Gastroesophageal sphincter (tissue), 4 donors: ENCODE results near the gene TBC1D1. TPM values are rescaled to one million over a fixed set of nuclear protein-coding genes. Genes with fewer than 3 reads are reported as not detected.

ENCODE experiments used
- ATAC-seq: fragments of 150-250 bp; one replicate; pipeline ENCODE4 v1.9.1; 2016; ENCODE audit warnings: mild to moderate bottlenecking, moderate library complexity
- H3K27ac ChIP-seq, 4 donors: fragments of 200-600 bp; sonication (generic) in 3 of 4; 1 replicate in 3 of 4; 2 replicates in 1 of 4; pipeline ENCODE4 v1.5.1; 2016 to 2019
- H3K27me3 ChIP-seq: fragments of 200-600 bp; sonication (generic); one replicate; pipeline ENCODE4 v1.5.1; 2019
- H3K36me3 ChIP-seq, 2 donors: fragments of 200-600 bp; sonication (generic); one replicate each; pipeline ENCODE4 v1.5.1; 2019; ENCODE audit warnings: control low read depth in 1 of 2
- H3K4me1 ChIP-seq, 3 donors: fragments of 200-600 bp; sonication (generic); 1 replicate in 2 of 3; 2 replicates in 1 of 3; pipeline ENCODE4 v1.5.1; 2016 to 2019; ENCODE audit warnings: control low read depth in 2 of 3
- H3K4me3 ChIP-seq, 2 donors: fragments of 200-600 bp; sonication (generic); one replicate each; pipeline ENCODE4 v1.5.1; 2019; ENCODE audit warnings: mild to moderate bottlenecking in 1 of 2, moderate library complexity in 1 of 2
- H3K9me3 ChIP-seq, 3 donors: fragments of 200-600 bp; sonication (generic); one replicate each; pipeline ENCODE4 v1.5.1; 2017 to 2019; ENCODE audit warnings: control low read depth in 2 of 3
- CTCF ChIP-seq, 4 experiments: fragments of 200-600 bp in 2 of 4; fragments of 450-650 bp in 2 of 4; sonication (generic) in 1 of 4; IDR thresholded peaks; one replicate each; pipeline ENCODE4 v1.5.1; 2017 to 2019; ENCODE audit warnings: antibody characterized with exemption in 4 of 4, mild to moderate bottlenecking in 2 of 4, moderate library complexity in 2 of 4
- EP300 ChIP-seq: sonication (generic); formaldehyde crosslinking; IDR thresholded peaks from one replicate; pipeline ENCODE4 v1.6.1; 2017; ENCODE audit warnings: antibody characterized with exemption, mild to moderate bottlenecking
- POLR2A ChIP-seq, 2 donors: fragments of 450-650 bp; IDR thresholded peaks; one replicate each; pipeline ENCODE4 v1.6.1; 2017; ENCODE audit warnings: antibody characterized with exemption in 2 of 2, mild to moderate bottlenecking in 2 of 2, moderate library complexity in 1 of 2
- POLR2AphosphoS5 ChIP-seq: sonication (generic); formaldehyde crosslinking; IDR thresholded peaks from one replicate; pipeline ENCODE4 v1.6.1; 2017; ENCODE audit warnings: antibody characterized with exemption
- WGBS, 2 donors: methylation state at CpG; one replicate each; pipeline ENCODE4 v1.1.5; 2018; ENCODE audit warnings: low coverage in 1 of 2; 5-methylcytosine and 5-hydroxymethylcytosine counted together
- total RNA-seq, 4 donors: library from RNA; depleted of rRNA; stranded (reverse); fragments of >200 nt; gene quantifications; one replicate each; pipeline ENCODE4 v1.1.0, GENCODE V29; 2016

The TBC1D1 gene
- total RNA-seq, 4 donors from 2014 or later: 190 to 279 (median 241) TPM

DNA sequence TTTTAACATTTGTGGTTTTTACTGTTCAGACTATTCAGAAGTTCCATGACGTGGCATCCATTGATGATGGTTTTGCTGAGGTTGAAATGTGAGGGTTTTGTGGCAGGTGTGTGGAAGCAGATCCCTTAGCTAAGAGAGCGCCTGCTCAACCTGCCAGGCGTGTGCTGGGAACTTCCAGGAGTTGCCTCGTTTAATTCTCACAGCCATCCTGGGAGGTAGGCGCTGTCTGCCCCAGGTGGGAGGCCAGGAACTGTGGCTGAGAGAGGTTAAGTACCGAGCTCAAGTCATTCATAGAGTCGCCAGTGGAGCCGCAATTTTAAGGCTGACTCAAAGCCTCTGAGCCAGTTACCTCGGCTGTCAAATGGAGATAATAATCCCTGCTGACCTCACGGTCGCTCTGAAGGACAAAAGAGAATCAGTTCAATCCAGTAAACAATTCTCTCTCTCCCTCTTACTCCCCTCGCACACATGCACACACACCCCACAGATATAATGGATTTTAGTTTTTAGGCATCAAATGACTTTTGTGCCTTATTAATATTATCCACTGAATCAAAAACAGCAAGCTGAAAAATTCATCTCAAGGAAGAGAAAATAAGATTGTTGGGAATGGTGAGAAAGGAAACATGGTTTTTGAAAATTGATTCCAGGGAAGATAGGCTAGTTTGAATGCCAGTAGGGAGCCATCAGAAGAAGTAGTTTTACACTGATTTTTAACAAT, 240.6 kb downstream of the TBC1D1 start:
- H3K27me3 ChIP-seq: no peaks in the 10 kb centered on the region
- no peaks in the 10 kb centered on the region for H3K9me3 ChIP-seq
- peaks cover 0 to 45% of the 10 kb centered on the region in 2 donors for H3K36me3 ChIP-seq
- WGBS, 2 donors: 41 to 44% methylated on average over 4 to 9 of the region's 12 CpGs
- TF ChIP-seq CTCF (IDR thresholded peaks at IDR 0.05): no peak
- TF ChIP-seq EP300: no peak
- TF ChIP-seq POLR2A (IDR thresholded peaks at IDR 0.05): no peak
- no peak for TF ChIP-seq POLR2AphosphoS5
- peaks cover 2 to 55% (median 14%) of the 10 kb centered on the region in 3 donors for H3K4me1 ChIP-seq
- no peak for ATAC-seq
- H3K4me3 ChIP-seq: no peak overlapping the region
- H3K27ac ChIP-seq: peak overlapping the region; percentile 74 to 79 (median 76)

DNA sequence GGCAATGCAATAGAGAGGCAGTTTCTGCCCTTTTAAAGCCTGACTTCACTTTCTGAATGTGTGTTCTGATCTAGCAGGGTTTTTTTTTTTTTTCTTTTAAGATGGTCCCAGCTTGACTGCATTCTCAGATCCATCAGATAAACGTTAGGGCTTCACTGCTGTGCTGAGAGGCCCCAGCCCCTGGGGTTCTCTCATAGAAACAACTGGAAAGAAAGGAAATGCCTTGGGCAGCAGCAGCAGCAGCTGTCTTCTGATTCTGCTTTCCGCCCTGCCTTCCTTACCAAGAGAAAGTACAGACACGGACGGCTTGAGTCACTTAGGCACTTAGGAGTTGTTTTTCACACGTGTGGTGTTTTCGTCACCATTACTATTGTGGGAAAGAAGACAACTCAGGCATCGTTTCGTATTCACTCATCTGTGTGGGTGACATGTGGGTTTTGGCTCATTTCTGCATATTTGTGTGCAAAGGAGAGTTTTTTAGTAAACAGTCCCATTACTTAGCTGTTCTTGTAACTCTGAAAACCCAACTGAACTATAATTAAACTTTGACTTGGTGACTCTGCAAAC, 241.3 kb downstream of the TBC1D1 start:
- Histone ChIP-seq H3K9me3 (no peaks in the 10 kb centered on the region), H3K4me1 (peaks cover 2 to 55% (median 14%) of the 10 kb centered on the region in 3 donors), H3K27me3 (no peaks in the 10 kb centered on the region), H3K4me3 (no peak overlapping the region), H3K36me3 (peaks cover 0 to 45% of the 10 kb centered on the region in 2 donors), H3K27ac (peak overlapping the region; percentile 74 to 79 (median 76))
- peak; percentile 92 for ATAC-seq
- TF ChIP-seq POLR2AphosphoS5 (peak; percentile 96), EP300 (no peak), POLR2A (IDR thresholded peaks at IDR 0.05) (no peak)
- WGBS, 2 donors: 1 to 4% methylated on average over 7 to 8 of the region's 8 CpGs

DNA sequence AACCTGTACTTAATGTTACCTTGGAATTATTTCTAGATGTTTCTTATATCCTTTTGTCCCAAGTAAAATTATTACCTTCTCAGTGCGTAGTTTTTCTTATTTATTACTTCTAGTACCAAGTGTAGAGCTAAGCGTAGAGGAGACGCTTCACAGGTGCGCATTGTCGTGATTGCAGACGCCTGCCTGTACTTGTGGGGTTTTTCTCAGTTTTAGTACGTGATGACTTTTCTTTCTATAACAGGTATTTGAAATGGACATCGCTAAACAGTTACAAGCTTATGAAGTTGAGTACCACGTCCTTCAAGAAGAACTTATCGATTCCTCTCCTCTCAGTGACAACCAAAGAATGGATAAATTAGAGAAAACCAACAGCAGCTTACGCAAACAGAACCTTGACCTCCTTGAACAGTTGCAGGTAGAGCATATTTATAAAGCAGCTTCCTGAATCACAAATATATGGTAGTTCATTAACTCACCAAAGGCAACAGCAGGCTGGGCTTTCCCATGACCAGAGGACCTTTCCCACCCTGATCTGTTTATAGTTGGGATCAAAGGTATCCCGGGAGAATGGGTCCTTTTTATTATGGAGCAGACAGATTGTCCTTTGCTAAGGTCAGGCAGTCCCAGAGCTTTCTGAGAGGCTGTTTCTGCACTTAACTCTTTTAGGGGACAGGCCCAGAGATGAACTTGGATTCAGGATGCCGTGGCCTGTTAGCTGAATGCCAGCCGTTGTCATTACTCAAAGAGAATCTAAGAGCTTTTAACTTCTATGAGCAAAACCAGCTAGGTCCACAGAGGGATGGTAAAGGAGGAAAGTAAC, 242.2 kb downstream of the TBC1D1 start:
- peaks cover 2 to 54% (median 14%) of the 10 kb centered on the region in 3 donors for H3K4me1 ChIP-seq

GRCh38 chr4:38133711-38134480, 243.0 kb downstream of the TBC1D1 start:
- H3K36me3 ChIP-seq: peaks cover 0 to 59% of the 10 kb centered on the region in 2 donors
- H3K4me1 ChIP-seq: peaks cover 2 to 46% (median 14%) of the 10 kb centered on the region in 3 donors
- TF ChIP-seq POLR2AphosphoS5: no peak
- TF ChIP-seq POLR2A (IDR thresholded peaks at IDR 0.05): no peak
- no peak for TF ChIP-seq EP300
- TF ChIP-seq CTCF (IDR thresholded peaks at IDR 0.05): no peak
- no peaks in the 10 kb centered on the region for H3K27me3 ChIP-seq
- H3K4me3 ChIP-seq: no peak overlapping the region
- H3K9me3 ChIP-seq: no peaks in the 10 kb centered on the region
- no peak for ATAC-seq
- WGBS, 2 donors: 74 to 79% methylated on average over 5 to 7 of the region's 7 CpGs
- no peak overlapping the region for H3K27ac ChIP-seq

More for the DNA sequence above, 242.2 kb downstream of the TBC1D1 start:
- Histone ChIP-seq H3K4me3 (no peak overlapping the region), H3K27me3 (no peaks in the 10 kb centered on the region), H3K27ac (peak overlapping the region in 3 of 4 donors; percentile 16 to 79 (median 78)), H3K9me3 (no peaks in the 10 kb centered on the region), H3K36me3 (peaks cover 0 to 51% of the 10 kb centered on the region in 2 donors)
- WGBS, 2 donors: 82 to 89% methylated on average over 13 to 14 of the region's 14 CpGs
- TF ChIP-seq EP300 (no peak), POLR2A (IDR thresholded peaks at IDR 0.05) (no peak), POLR2AphosphoS5 (no peak), CTCF (IDR thresholded peaks at IDR 0.05) (no peak)
- ATAC-seq: no peak
